ENCODE results near the gene PFKFB4. TPM values are rescaled to one million over a fixed set of nuclear protein-coding genes. Genes with fewer than 3 reads are reported as not detected.

PFKFB4 gene
- total and polyA plus RNA-seq, 10 of the 15 experiments (the other 5 are each of a cell fraction or from before 2014, with no cell fraction given), result 0.37 to 89.1 (median 5.2) TPM

- no peak for TF ChIP-seq MEF2A (IDR thresholded peaks at IDR 0.05; ENCODE audit: insufficient read depth, low read depth, low read length)
- TF ChIP-seq, protein P1, sequence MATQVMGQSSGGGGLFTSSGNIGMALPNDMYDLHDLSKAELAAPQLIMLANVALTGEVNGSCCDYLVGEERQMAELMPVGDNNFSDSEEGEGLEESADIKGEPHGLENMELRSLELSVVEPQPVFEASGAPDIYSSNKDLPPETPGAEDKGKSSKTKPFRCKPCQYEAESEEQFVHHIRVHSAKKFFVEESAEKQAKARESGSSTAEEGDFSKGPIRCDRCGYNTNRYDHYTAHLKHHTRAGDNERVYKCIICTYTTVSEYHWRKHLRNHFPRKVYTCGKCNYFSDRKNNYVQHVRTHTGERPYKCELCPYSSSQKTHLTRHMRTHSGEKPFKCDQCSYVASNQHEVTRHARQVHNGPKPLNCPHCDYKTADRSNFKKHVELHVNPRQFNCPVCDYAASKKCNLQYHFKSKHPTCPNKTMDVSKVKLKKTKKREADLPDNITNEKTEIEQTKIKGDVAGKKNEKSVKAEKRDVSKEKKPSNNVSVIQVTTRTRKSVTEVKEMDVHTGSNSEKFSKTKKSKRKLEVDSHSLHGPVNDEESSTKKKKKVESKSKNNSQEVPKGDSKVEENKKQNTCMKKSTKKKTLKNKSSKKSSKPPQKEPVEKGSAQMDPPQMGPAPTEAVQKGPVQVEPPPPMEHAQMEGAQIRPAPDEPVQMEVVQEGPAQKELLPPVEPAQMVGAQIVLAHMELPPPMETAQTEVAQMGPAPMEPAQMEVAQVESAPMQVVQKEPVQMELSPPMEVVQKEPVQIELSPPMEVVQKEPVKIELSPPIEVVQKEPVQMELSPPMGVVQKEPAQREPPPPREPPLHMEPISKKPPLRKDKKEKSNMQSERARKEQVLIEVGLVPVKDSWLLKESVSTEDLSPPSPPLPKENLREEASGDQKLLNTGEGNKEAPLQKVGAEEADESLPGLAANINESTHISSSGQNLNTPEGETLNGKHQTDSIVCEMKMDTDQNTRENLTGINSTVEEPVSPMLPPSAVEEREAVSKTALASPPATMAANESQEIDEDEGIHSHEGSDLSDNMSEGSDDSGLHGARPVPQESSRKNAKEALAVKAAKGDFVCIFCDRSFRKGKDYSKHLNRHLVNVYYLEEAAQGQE (IDR thresholded peaks at IDR 0.05; ENCODE audit: low read depth, low read length), result no peak
- no peak for TF ChIP-seq HDGF (IDR thresholded peaks at IDR 0.05)
- no peak for TF ChIP-seq NR2C2 (IDR thresholded peaks at IDR 0.05; ENCODE audit: borderline replicate concordance, control insufficient read depth, insufficient read length, low read depth)
- no peak for TF ChIP-seq NFYB (IDR thresholded peaks at IDR 0.05; ENCODE audit: insufficient read depth, low read depth, low read length)
- TF ChIP-seq EED (IDR thresholded peaks at IDR 0.05; ENCODE audit: low read depth), result no peak
- no peak for TF ChIP-seq ETV6 (conservative IDR thresholded peaks at IDR 0.05 in 1 of 2, IDR thresholded peaks at IDR 0.05 in 1 of 2; ENCODE audit: borderline replicate concordance in 1 of 2, low read depth in 1 of 2)
- TF ChIP-seq, protein P2, sequence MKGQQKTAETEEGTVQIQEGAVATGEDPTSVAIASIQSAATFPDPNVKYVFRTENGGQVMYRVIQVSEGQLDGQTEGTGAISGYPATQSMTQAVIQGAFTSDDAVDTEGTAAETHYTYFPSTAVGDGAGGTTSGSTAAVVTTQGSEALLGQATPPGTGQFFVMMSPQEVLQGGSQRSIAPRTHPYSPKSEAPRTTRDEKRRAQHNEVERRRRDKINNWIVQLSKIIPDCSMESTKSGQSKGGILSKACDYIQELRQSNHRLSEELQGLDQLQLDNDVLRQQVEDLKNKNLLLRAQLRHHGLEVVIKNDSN (IDR thresholded peaks at IDR 0.05; ENCODE audit: borderline replicate concordance, extremely low read length, insufficient read depth, low read depth, low read length), result no peak
- no peak for TF ChIP-seq SREBF1 (IDR thresholded peaks at IDR 0.05; ENCODE audit: low read length)
- no peak for TF ChIP-seq SMARCA5 (IDR thresholded peaks at IDR 0.05)
- TF ChIP-seq CTCF (IDR thresholded peaks at IDR 0.05 in 2 of 3, conservative IDR thresholded peaks at IDR 0.05 in 1 of 3; ENCODE audit: control insufficient read depth in 2 of 3, extremely low read depth in 1 of 3, insufficient read depth in 1 of 3, low read depth in 3 of 3, low read length in 3 of 3), result no peak
- no peak for TF ChIP-seq MYC (IDR thresholded peaks at IDR 0.05; ENCODE audit: insufficient read depth, insufficient read length, insufficient replicate concordance, low read length, severe bottlenecking)
- in situ Hi-C loops (cut with MboI), result no loop called here
- ChIA-PET SMC1A (ENCODE audit: uncharacterized antibody, unreplicated experiment) (interaction anchor here (1.2 kb wide), 1 partner anchor 72 kb away, joined by 3 read pairs; no protein-coding TSS in a partner anchor), RAD21 (ENCODE audit: unreplicated experiment) (interaction anchor here (0.6 kb wide), 1 partner anchor 222 kb away, joined by 3 read pairs; no protein-coding TSS in a partner anchor), POLR2A (interaction anchor here (0.7 kb wide), 2 partner anchors 17 to 132 kb away, joined by 3 to 6 read pairs; no protein-coding TSS in a partner anchor), CTCF (interaction anchor here (0.9 to 1.2 kb wide), 3 partner anchors 12 to 71 kb away, joined by 3 read pairs; no protein-coding TSS in a partner anchor)
- Histone ChIP-seq H3K4me1 (ENCODE audit: control insufficient read depth, insufficient read depth, low read length) (peaks cover 21% of the 10 kb centered on the region), H3K27ac (ENCODE audit: control insufficient read depth, insufficient read depth) (no peak overlapping the region), H3K27me3 (replicated peaks in 1 of 2; ENCODE audit: control insufficient read depth in 2 of 2, insufficient read depth in 2 of 2, low read length in 1 of 2) (no peaks in the 10 kb centered on the region), H3K79me2 (ENCODE audit: control insufficient read depth, insufficient read depth, low read length) (peaks cover 11% of the 10 kb centered on the region), H3K9ac (ENCODE audit: control insufficient read depth, insufficient read depth, low read length) (no peak overlapping the region), H3K36me3 (ENCODE audit: control insufficient read depth in 2 of 2, insufficient read depth in 2 of 2, low read length in 1 of 2) (no peaks in the 10 kb centered on the region), H3K4me2 (ENCODE audit: control insufficient read depth, insufficient read depth) (no peak overlapping the region), H4K20me1 (ENCODE audit: control insufficient read depth, insufficient read depth) (no peaks in the 10 kb centered on the region), H3K4me3 (no peak overlapping the region), H3K9me3 (replicated peaks; ENCODE audit: control insufficient read depth, insufficient read depth, low read length) (no peaks in the 10 kb centered on the region), H2AFZ (ENCODE audit: control insufficient read depth, low read depth, low read length) (no peak overlapping the region)
- intact Hi-C loops (cut with micrococcal nuclease; ENCODE audit: unreplicated experiment), result no loop called here
- FAIRE-seq (no peak), DNase-seq (ENCODE audit: low read depth, low spot score) (no peak), ATAC-seq (no peak)
- no TSS peak for BruUV-seq (replicated peaks)
- WGBS (ENCODE audit: insufficient coverage, insufficient replicate concordance, low lambda C conversion rate, missing lambda C conversion rate), result 86% methylated on average over 9 of the region's 9 CpGs
Observed at GRCh38 chr3:48476426-48477053, 80.1 kb downstream of the PFKFB4 start.
